Occipital lobe (tissue), 2 donors: ENCODE data around the gene LRIT3. TPM values are rescaled to one million over a fixed set of nuclear protein-coding genes. Genes with fewer than 3 reads are reported as not detected.
"Not testable (repeated sequence)": the region's sequence is repeated elsewhere in the genome, so short reads cannot be mapped to it uniquely, and the experiment has no call there.

Experiments
- DNase-seq: peaks from one replicate; lab custom pipeline; 2025; lab: John Stamatoyannopoulos, UW
- total RNA-seq: library from RNA; depleted of rRNA; stranded (reverse); fragments of >200 nt; gene quantifications from one replicate; pipeline ENCODE4 v1.2.3, GENCODE V29; 2014

Gene LRIT3
- total RNA-seq, 1 donor from 2014 or later, result 0.16 TPM

GRCh38 chr4:109850601-109851000 is 2.7 kb downstream of the LRIT3 start:
- DNase-seq, result no peak

GRCh38 chr4:109859426-109860300 is 11.8 kb downstream of the LRIT3 start:
- DNase-seq, result not testable (repeated sequence)

GRCh38 chr4:109861271-109861670 is 13.4 kb downstream of the LRIT3 start:
- no peak for DNase-seq

GRCh38 chr4:109861916-109862511 is 14.1 kb downstream of the LRIT3 start:
- DNase-seq, result no peak

- DNase-seq, result no peak
Observed at GRCh38 chr4:109864134-109864533, 16.2 kb downstream of the LRIT3 start.

- DNase-seq, result no peak
Observed at GRCh38 chr4:109870061-109870460, 22.2 kb downstream of the LRIT3 start.

- DNase-seq, result no peak
Observed at GRCh38 chr4:109872065-109872464, 24.2 kb downstream of the LRIT3 start.

- no peak for DNase-seq
Observed at GRCh38 chr4:109872950-109873656, 25.2 kb downstream of the LRIT3 start.

GRCh38 chr4:109873791-109874514 is 26.0 kb downstream of the LRIT3 start:
- no peak for DNase-seq

GRCh38 chr4:109875106-109875505 is 27.2 kb downstream of the LRIT3 start:
- no peak for DNase-seq

- not testable (repeated sequence) for DNase-seq
Observed at GRCh38 chr4:109875553-109875952, 27.6 kb downstream of the LRIT3 start.

GRCh38 chr4:109876634-109877265 is 28.8 kb downstream of the LRIT3 start:
- no peak for DNase-seq

GRCh38 chr4:109877400-109877799 is 29.5 kb downstream of the LRIT3 start:
- no peak for DNase-seq

GRCh38 chr4:109878355-109878754 is 30.4 kb downstream of the LRIT3 start:
- no peak for DNase-seq

GRCh38 chr4:109879081-109879480 is 31.2 kb downstream of the LRIT3 start:
- no peak for DNase-seq

GRCh38 chr4:109879636-109880314 is 31.9 kb downstream of the LRIT3 start:
- DNase-seq, result no peak

- DNase-seq, result no peak
Observed at GRCh38 chr4:109886303-109886702, 38.4 kb downstream of the LRIT3 start.

GRCh38 chr4:109887071-109887470 is 39.2 kb downstream of the LRIT3 start:
- DNase-seq, result no peak

GRCh38 chr4:109890076-109890475 is 42.2 kb downstream of the LRIT3 start:
- no peak for DNase-seq

- DNase-seq, result no peak
Observed at GRCh38 chr4:109902559-109903251, 54.8 kb downstream of the LRIT3 start.
